ENCODE results near the gene GRM7. TPM values are rescaled to one million over a fixed set of nuclear protein-coding genes. Genes with fewer than 3 reads are reported as not detected.

Gene GRM7
- total RNA-seq, 1 donor from 2014 or later: 0.16 TPM

DNA sequence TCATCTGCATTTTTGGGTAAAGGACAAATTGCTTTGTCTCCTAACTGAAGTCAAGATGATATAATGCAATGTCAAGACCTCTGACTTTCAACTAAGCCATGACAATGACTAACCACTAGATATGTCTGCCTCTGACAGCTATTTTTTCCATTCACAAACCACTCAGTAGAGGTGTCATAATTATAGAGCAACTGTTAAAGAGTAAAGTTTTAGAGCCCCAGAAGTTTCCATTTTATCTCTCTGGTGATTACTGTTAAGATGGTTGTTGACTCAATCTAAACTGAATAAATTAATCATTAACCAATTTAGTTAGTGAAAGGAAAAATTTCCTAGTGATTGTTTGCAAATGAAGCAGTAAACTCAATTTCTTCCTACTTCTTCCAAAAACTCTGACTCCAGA is 779.9 kb downstream of the GRM7 start:
- no peak for DNase-seq (ENCODE audit: low spot score)

DNA sequence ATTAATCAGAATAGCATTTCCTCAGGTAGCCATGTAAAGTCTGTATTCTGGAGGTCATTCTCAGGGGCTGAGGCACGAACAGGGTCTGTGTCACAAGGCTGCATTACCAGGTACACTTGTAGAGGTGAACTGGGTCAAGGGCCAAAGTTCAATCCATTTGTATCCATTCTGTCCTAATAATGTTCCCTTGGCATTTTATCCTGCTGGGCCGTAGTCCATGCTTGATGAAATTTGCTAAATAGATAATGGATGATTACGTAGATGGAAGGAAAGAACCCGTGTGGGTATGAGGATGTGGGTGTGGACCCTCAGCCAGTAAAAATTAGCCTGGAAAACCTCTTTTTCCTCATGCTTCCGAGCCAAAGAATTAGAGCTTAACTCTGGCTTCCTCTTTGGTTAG is 785.9 kb downstream of the GRM7 start:
- DNase-seq (ENCODE audit: low spot score): no peak

DNA sequence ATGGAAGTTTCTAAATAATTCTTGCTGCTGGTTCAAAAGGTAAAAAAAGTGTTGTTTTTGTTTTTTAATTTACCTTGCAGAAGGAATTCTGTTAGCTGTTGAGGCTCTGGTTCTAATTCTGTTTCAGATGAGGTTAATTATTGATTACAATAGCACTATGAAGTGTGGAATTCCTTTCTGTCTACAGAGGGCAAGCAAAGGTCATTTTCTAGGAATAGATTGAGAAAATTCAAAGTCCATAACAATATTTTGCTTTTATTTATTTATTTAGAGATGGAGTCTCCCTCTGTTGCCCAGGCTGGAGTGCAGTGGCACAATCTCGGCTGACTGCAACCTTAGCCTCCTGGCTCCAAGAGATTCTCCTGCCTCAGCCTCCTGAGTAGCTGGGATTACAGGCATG is 789.6 kb downstream of the GRM7 start:
- DNase-seq (ENCODE audit: low spot score): no peak

DNA sequence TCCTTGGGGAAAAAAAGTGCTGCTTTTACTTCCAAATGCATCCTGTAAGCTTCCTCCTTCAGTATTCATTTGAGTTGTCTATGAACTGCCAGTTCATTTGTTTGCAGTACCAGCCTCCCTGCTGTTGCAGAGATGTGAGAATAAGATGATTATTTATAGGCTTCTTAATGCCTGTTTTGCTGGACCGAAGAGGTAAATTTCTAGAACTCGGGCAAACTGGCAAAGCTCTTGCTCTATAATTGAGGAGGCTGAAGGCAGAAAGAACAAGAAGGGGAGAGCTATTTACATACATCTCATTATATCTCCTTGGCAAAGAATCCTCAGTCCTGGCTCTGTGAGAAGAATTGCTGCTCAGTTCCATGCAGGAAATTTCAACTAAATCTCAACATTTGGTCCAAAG is 790.4 kb downstream of the GRM7 start:
- no peak for DNase-seq (ENCODE audit: low spot score)

DNA sequence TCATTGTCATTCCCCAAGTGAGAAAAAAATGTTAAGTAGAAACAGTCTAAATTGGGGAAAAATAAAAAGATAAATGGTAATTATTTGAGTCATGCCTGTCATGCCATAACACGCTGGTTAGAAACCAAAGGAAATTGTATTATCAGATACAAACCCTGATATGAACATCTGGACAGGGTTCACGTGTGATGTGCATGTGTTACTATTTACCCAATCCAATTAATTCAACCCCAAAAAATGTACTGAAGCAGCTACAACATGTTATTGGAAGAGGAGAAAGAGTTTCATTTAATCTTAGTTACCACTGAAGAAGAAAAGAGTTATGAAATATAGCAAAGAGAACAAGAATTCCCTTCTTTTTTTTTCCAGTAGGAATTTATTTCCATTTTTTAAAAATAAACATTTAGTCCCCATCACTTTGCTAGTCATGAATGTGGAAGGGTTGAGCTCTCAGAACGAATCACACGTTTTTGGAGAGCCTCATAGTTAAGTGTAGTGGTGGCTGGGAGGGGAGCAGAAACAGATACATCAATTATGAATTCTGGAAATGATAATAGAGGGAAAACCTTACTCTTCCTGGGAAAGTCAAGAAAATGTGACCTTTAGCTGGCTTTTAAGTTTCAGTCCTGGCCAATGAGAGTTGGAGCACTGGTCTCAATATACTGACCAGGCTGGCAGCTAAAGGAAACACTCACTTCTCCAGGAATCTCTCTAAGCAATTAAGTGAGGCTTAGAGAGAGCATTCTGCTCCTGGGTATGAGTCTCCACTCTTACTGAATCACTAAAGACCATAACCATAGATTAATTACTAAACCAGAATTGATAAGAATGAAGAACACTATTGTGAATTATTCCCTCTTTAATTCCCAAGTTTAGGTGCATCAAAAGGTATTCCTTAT is 796.5 kb downstream of the GRM7 start:
- no peak for DNase-seq (ENCODE audit: low spot score)

DNA sequence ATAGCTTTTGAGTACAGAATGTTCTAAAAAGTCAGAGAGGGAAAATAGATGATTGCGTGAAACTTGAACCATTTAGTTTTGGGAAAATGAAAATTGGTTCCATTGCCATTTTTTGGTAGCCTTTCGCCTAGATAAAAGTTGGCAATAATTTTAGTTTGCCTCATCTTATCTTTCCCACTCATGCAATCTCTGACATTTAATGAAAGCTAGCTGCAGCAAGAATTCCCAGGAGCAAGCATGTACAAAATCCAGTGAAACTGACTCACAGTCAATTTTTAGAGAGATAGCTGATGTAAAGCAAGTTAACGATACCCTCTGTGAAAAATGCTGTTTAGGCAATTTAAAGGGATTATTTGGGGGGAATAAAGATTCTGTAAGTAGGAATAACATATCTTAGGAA is 797.4 kb downstream of the GRM7 start:
- no peak for DNase-seq (ENCODE audit: low spot score)

DNA sequence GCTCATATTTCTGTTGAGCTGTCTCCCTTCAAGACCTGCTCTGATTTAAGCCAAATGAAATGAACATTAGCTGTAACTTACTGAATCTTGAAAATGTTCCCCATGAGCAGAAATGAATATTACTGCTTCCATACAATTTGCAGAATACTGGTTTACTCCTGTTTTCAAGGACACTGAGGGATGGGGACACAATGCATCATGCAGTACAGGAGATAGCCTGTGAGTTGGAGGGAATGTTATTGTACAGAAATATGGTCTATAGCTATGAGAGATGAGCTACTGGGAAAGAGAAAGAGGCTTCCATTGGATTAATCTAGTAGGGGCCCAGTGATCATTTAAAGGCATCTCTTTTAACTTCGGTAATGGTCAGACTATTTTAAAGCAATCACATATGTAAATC is 798.2 kb downstream of the GRM7 start:
- DNase-seq (ENCODE audit: low spot score): no peak

DNA sequence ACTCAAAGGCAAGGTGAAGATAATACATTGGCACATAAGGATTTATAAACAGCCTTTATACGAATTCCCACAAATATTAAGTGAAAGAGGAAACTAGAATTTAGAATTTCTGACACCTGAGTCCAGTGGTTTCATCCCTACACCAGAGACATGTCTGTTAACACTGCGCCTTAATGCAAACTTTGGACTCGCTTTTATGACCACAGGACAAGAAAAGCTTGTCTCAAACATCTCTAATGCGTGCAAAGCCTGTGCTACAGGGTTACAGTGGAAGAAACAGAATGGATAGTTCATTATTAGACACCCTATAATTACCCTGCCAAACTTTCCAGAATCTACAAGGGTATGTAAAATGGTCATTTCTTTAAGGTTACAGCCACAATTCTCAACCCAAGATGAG is 802.9 kb downstream of the GRM7 start:
- DNase-seq (ENCODE audit: low spot score): no peak

DNA sequence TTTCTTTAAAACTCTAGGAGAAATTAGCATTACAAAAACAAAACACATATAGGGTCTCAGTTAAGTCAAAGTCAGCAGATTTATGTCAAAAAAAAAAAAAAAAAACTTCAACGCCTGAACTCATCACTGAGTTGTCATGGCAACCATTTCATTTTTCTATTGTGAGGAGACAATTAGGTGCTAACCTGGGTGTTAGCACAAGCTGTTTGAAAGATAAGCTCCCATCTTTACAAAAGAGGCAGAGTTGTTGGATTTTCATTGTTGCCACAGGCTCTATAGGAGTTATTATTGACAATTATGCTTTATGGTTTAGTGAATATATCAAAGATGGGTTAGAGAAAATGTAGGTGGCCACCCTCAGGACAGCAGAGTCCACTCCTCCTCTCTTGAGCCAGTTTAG is 806.9 kb downstream of the GRM7 start:
- no peak for DNase-seq (ENCODE audit: low spot score)

DNA sequence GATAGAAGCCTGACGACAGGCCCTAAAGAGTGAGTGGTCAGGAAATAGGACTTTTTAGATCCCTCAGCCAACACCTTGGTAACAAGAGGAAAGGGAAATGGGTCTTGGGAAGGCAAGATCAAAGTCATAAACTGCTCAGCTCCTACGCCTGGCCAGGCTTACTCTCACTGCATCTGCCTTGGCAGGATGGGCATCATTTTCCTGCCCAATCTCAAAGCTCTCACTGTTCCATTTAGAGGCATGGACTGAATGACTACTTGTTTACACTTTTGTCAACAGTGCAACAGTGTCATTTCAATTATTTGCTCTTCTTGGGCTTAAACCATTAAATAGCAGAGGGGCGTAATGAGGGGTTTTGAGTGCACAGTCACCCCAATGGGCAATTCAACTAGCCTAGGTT is 808.7 kb downstream of the GRM7 start:
- DNase-seq (ENCODE audit: low spot score): no peak

DNA sequence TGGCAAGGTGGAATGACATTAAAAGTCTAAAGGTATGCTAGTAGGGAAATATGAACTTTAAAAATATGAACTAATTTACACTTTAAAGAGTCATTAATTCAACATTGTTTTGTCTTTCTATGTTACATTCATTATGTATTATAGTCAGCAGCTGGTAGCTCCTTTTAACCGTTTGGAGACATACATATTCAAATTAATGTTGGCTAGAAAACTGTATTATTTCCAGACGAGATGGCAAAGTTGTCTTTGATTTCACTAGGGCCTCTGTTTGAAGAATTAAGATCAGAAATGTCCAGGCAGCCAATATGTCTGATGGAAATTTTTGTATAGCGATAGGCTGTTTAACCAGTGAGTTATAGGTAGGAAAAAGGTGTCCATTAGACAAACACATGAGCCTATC is 817.6 kb downstream of the GRM7 start:
- DNase-seq (ENCODE audit: low spot score): no peak

DNA sequence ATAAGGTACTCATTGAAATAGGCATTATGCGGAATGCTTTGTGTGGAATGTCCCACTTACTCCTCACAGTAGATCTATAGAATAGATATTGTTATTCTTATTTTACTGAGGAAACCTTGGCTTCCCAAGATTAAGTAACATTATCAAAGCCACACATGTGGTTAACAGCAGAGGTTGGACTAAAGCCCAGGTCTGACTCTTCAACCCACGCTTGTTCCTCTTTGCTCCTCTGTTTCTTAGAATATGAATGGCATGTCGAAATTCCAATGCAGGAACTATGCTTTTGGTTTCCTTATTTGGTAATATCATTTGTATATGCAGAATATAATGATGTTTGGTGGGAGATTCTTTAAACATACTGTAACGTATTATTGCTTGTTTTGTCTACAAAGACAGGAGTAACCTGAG is 821.9 kb downstream of the GRM7 start:
- DNase-seq (ENCODE audit: low spot score): no peak

DNA sequence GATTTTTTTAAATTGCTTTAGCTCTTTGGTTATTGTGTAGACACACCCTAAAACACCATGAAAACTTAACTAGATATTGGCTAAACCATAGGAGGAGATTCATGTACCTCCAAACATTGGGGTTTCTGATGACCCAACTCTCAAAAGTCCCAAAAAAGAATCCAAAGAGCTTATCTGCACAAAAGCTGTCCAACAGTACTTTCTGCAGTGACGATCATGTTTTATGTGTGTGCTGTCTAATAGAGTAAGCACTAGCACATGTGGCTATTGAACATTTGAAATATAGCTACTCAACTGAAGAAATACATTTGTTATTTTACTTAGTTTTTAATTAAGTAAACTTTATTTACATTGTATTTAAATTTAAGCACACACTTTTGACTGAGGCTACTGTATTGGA is 822.5 kb downstream of the GRM7 start:
- DNase-seq (ENCODE audit: low spot score): no peak

DNA sequence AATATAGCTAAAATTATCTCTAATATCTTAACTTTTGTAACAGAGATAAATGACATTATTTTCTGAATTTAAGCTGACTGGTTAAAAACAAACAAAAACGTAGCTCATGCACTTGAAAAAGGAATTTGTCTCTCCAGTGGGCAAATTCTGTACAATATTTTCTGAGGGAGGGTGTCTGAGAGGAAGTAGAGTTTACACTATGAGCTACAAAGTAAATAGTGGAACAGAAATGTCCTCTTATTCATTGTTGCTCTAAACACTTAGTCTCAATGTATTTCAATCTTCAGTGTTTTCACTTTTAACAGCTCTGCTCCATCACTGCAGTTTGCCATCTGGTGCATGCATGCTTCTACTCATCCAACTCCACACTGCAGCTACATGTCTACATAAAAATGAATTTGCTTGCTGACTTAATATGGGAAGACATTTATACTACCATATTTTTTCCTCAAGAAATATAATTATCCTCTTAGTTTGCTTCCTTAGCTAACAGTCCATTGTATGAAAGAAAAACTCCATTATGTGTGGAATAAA is 823.3 kb downstream of the GRM7 start:
- DNase-seq (ENCODE audit: low spot score): no peak

DNA sequence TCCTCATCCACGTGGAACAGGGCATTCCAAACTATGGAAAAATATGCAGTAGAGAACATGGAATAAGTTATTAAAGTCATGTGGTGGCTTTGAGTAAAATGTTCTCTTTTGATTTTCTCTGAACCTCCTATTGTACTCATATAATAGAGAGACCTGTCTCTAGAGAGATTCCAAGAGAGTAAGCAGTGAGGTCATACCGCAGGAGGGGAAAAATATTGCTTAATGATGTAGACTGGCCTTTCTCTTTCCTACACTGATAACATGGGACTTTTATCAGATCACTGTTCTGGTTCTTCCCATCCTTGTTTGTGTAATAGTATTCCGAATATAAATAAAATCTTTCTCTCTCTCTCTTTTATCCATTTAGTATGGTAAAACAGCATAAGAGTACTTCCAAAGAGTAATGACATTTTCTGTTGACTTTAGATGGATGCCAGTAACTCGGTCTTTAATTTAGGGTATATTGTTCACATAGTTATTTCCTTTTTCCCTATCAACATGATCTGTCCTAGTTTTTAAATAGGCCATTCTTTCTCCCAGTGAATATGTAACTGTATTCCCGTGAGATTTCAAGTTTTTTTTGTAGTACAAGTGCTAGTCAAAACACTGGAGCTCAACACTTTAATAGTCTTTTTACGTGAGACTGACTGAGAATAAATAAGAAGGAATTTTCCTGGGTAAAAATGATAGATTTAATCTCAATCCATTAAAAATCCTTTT is 826.7 kb downstream of the GRM7 start:
- DNase-seq (ENCODE audit: low spot score): no peak

DNA sequence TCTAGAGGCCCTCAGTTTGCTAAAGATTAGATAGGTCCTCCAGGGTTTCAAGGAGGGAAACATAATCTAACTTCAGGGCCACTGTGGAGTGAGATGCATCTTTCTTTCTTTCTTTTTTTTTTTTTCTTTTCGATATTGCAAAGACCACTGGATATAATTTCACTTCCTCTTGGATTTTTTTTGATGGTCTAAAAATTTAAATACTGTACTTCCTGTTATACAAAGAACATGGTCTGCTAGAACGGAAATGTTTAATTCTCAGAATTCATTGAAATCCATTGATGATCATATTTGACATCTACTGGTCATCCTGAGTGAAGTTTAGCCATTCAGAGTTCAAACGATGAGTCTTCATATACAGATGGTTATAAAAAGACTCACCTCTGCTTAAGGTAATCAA is 832.0 kb downstream of the GRM7 start:
- DNase-seq (ENCODE audit: low spot score): no peak

DNA sequence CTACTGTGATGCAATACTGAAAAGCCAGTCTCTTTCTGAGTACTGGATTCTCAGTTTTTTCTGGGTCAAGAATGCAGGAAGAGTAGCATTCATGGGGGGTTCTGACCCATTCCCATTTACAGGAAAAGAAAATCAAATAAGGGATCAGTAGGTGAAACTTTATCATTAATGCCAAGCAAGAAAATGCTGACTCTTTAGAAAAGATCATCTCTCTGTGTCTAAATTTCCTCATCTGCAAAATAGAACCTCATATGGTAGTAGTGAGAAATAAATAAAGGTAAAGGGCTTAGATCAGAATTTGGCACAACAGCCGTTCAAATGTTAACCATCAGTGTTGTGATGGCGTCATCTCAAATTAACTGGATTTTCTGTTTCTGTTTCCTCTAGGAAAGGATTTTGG is 833.1 kb downstream of the GRM7 start:
- DNase-seq (ENCODE audit: low spot score): no peak

DNA sequence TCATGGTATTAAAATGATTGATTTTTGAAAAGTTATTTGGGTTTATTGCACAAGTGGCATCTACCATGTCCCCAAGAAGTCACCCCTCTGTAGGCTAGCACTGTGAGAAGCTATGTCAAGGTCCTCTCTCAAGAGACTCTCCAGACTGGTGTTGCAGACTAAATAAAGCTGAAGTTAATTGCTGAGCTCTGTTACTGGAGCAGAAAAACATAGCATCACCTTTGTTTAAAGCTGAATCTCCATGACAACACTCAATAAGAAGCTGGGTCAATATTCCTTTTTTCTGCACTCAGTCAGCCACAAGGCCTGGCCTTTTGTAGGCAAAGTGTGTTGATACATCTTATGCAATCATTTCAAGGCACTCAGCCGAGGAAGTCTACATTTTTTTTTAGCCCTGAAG is 834.1 kb downstream of the GRM7 start:
- no peak for DNase-seq (ENCODE audit: low spot score)

DNA sequence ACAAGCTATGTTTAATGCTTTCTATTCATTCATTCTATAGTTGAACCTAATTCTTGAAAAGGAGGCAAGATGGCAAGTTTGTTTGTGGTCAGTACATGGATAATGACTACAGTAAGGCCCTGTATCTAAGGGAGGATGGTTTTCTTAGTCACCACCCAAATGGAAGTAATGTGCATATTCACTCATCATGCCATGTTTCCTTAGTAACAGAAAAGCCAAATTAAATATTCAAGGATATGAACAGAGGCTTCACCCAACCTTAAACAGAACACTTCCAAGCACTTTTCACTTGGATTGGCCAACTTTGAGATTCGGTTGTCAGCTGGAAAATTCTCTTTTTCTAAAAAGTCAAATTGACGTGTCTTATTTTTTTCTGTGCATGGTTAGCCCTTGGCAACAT is 835.4 kb downstream of the GRM7 start:
- no peak for DNase-seq (ENCODE audit: low spot score)

DNA sequence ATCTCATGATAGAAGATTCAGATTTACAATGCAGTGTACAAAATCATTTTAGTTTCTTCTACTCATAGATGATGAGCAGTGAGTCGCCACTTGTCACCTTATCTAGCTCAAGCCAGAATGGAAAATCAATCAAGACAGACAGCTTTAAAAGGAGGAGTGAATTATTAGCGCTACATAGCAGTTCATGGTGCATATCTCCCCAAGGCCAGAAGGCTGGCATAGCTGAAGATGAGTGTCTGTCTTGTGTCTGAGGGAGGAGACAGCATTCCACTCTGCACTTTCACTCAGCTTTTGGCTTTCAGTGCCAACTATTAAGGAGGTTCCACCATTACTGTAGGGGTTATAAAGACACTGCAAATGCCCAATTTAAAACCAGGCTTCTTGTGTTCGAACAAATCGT is 836.6 kb downstream of the GRM7 start:
- DNase-seq (ENCODE audit: low spot score): no peak

DNA sequence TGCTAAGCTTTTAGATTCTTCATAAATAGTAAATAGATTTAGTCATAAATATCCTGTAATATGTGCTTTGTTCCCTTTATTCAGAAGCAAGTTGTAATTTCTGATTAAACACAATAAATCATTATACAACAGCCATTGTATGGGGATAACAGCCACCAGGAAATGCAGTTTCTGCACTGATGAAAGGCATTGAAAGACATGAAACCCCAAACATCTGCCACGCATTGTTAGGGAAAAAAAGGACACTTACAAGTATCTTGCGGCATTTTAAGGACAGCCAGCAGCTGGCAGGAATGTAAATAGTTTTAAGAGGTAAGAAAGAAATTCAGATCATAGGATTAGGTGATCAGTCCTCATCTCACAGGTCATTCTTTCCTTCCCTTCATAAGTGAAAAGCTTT is 839.6 kb downstream of the GRM7 start:
- DNase-seq (ENCODE audit: low spot score): no peak

DNA sequence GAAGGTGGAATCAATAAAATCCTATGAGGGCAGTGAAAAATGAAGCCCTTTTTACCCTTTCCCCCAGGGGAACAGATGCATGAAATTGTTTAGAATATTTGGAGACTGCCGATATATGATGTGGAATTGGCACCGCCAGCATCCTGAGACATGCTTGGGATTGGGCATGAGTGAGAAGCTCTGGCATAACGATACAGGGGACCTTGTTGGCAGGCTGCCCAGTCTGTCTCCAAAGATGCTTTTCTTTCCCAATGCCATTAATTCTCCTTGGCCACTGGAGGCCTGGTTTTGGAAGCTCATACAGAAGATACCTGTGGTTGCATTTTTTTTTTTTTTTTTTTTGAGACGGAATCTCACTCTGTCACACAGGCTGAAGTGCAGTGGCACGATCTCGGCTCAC is 840.1 kb downstream of the GRM7 start:
- DNase-seq (ENCODE audit: low spot score): no peak

DNA sequence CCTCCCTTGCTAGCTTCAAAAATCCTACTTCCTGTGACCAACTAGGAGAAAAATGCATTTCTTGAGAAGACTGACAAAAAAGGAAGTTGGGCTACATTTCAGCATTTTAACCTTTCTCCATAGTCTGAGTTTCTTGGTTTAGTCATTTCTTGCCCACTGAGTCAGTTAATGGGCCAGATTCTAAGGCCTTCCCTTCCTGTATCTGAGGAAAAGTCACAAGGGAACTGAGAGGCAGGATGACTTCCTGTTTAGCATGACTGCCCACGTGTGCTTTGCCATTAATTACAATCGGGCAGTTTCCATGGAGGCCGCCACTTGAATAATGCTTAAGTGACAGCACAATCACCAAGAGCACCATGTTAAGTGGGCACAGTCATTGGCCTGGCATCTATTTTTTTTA is 846.3 kb downstream of the GRM7 start:
- DNase-seq (ENCODE audit: low spot score): no peak

All from mesenteric fat pad (tissue), 1 donor.